K562 (cell line): ENCODE data around the gene SRGAP3. TPM values are rescaled to one million over a fixed set of nuclear protein-coding genes. Genes with fewer than 3 reads are reported as not detected.

ENCODE experiments used
- ATAC-seq: fragments of 200-7000 bp; cut with Tn5 transposase; 3 replicates; pipeline ENCODE4 v1.9.1; 2020; ENCODE audit warnings: moderate library complexity
- BruUV-seq: library from RNA; stranded (reverse); fragments of 400-500 nt; replicated peaks from 2 replicates; lab custom pipeline; 2021; lab: Mats Ljungman, UMichigan
- CTCF ChIA-PET: fragments of 300-600 bp; formaldehyde crosslinking; extraction: SDS; loops from one replicate; lab custom pipeline; 2021; ENCODE audit warnings: low intra/inter-chr PET ratio; lab: Yijun Ruan, JAX
- POLR2A ChIA-PET: fragments of 300-600, 350-650 bp; sonication (Branson Sonifier 250); formaldehyde crosslinking; extraction: SDS; loops from one replicate; lab custom pipeline; 2021; ENCODE audit warnings: antibody characterized with exemption, inconsistent platforms; lab: Yijun Ruan, JAX
- DNase-seq, 4 experiments: peaks; one replicate each; pipeline versions ENCODE4 v3.0.0 to v3.0.0-alpha.2; 2011 to 2018; ENCODE audit warnings: low spot score in 3 of 4, mixed read lengths in 3 of 4; ENCODE audit errors: extremely low read depth in 1 of 4
- FAIRE-seq: peaks from 2 replicates; lab custom pipeline; 2011; peaks lifted over from hg19 to GRCh38; lab: Jason Lieb, UNC
- H2AFZ ChIP-seq: 2 replicates; pipeline ENCODE4 v1.6.0; 2011; ENCODE audit warnings: low read depth, low read length, control low read depth, inconsistent platforms
- H3K27ac ChIP-seq: fragments of 200-600 bp; 3 replicates; pipeline ENCODE4 v1.8.0; 2011; ENCODE audit warnings: low read depth, mild to moderate bottlenecking, control low read depth, inconsistent platforms, low read length, moderate library complexity, mixed read lengths; ENCODE audit errors: extremely low read depth
- H3K27me3 ChIP-seq, 2 experiments: fragments of 300-600 bp in 1 of 2; 2 replicates in 1 of 2; 3 replicates in 1 of 2; pipeline versions ENCODE4 v1.6.0 to v1.8.0; 2011; ENCODE audit warnings: inconsistent platforms in 2 of 2, low read length in 2 of 2, mild to moderate bottlenecking in 1 of 2, mixed read lengths in 1 of 2, moderate library complexity in 1 of 2; ENCODE audit not compliant: control insufficient read depth in 2 of 2, insufficient read depth in 2 of 2
- H3K36me3 ChIP-seq: fragments of 300-600 bp; 3 replicates; pipeline ENCODE4 v1.8.0; 2011; ENCODE audit warnings: mild to moderate bottlenecking, low read length, inconsistent platforms; ENCODE audit not compliant: control insufficient read depth, insufficient read depth
- H3K4me1 ChIP-seq, 2 experiments: fragments of 200-600 bp in 1 of 2; replicated peaks in 1 of 2; 2 replicates in 1 of 2; 3 replicates in 1 of 2; pipeline versions ENCODE4 v1.5.1 to v1.8.0; 2011; ENCODE audit warnings: inconsistent platforms in 2 of 2, low read length in 2 of 2, mild to moderate bottlenecking in 1 of 2, mixed read lengths in 1 of 2, moderate library complexity in 1 of 2; ENCODE audit not compliant: control insufficient read depth in 2 of 2, insufficient read depth in 2 of 2
- H3K4me2 ChIP-seq: 2 replicates; pipeline ENCODE4 v1.6.1; 2011; ENCODE audit warnings: low read length, control low read depth, inconsistent platforms, mixed read lengths; ENCODE audit not compliant: insufficient read depth
- H3K4me3 ChIP-seq: fragments of 200-600 bp; sonication (generic), shearing (Covaris generic); 2 replicates; pipeline ENCODE4 v1.5.1; 2016; ENCODE audit warnings: control low read depth, inconsistent platforms
- H3K79me2 ChIP-seq: fragments of 200-600 bp; 3 replicates; pipeline ENCODE4 v1.8.0; 2011; ENCODE audit warnings: low read length, inconsistent platforms; ENCODE audit not compliant: control insufficient read depth, insufficient read depth
- H3K9ac ChIP-seq, 2 experiments: 2 replicates each; pipeline versions ENCODE4 v1.6.0 to v1.6.1; 2011; ENCODE audit warnings: low read depth in 2 of 2, low read length in 2 of 2, control low read depth in 1 of 2, inconsistent platforms in 1 of 2, mild to moderate bottlenecking in 1 of 2, mixed read lengths in 1 of 2; ENCODE audit not compliant: insufficient read depth in 1 of 2
- H3K9me1 ChIP-seq: one replicate; pipeline ENCODE4 v1.6.0; 2011; ENCODE audit warnings: inconsistent platforms, mild to moderate bottlenecking, low read length, moderate library complexity; ENCODE audit not compliant: control insufficient read depth, insufficient read depth
- H3K9me3 ChIP-seq: replicated peaks from 2 replicates; pipeline ENCODE4 v1.5.1; 2011; ENCODE audit warnings: low read depth, low read length, inconsistent platforms; ENCODE audit not compliant: control insufficient read depth, insufficient read depth
- H4K20me1 ChIP-seq: replicated peaks from 2 replicates; pipeline ENCODE4 v1.6.1; 2011; ENCODE audit warnings: low read length, inconsistent platforms, mixed read lengths; ENCODE audit not compliant: control insufficient read depth, insufficient read depth
- CBFA2T3 ChIP-seq: fragments of 450-650 bp; IDR thresholded peaks from 2 replicates; pipeline ENCODE4 v1.6.1; 2017
- U2AF1 ChIP-seq: fragments of 200-400 bp; formaldehyde crosslinking; optimal IDR thresholded peaks from 2 replicates; pipeline ENCODE3; 2017; ENCODE audit warnings: mild to moderate bottlenecking, low read depth, low read length, moderate library complexity
- ZNF263 ChIP-seq: sonication (generic); formaldehyde crosslinking; IDR thresholded peaks from 2 replicates; pipeline ENCODE4 v1.8.0; 2022; ENCODE audit warnings: mild to moderate bottlenecking, missing genetic modification reagents, borderline replicate concordance
- WGBS: fragments of 100-300 bp; shearing (Covaris generic); methylation state at CpG from one replicate; pipeline ENCODE4 v1.1.6; 2016; ENCODE audit warnings: low coverage, mixed read lengths; ENCODE audit not compliant: insufficient coverage; ENCODE audit errors: missing lambda C conversion rate; 5-methylcytosine and 5-hydroxymethylcytosine counted together
- in situ Hi-C: fragments of 300-500 bp; cut with MboI; formaldehyde crosslinking; loops from 4 replicates; pipeline ENCODE4 v1.15.0; 2018; ENCODE audit warnings: inconsistent platforms, mixed read lengths
- intact Hi-C: fragments of 100-400 bp; cut with micrococcal nuclease; formaldehyde crosslinking; loops from 2 replicates; pipeline ENCODE4 v1.14.2; 2022
- polyA plus RNA-seq, 8 experiments: library from polyadenylated mRNA; depleted of rRNA in 4 of 8; stranded (reverse) in 5 of 8; unstranded in 3 of 8; fragments of >200 nt; fragmentation: Nextera tagmentation in 2 of 8; fragmentation: Illumina TruSeq in 1 of 8; extraction: Ambion mirVana in 2 of 8; extraction: Trizol in 1 of 8; gene quantifications; 2 replicates each; pipeline versions ENCODE4 v1.2.1 to v1.2.3, GENCODE V29; 2011 to 2014; ENCODE audit warnings: inconsistent platforms in 1 of 8, missing spikeins in 1 of 8
- total RNA-seq, 7 experiments: library from RNA; depleted of rRNA in 6 of 7; stranded (reverse); fragments of >200 nt in 6 of 7; fragmentation: Illumina TruSeq in 2 of 7; extraction: Trizol in 2 of 7; gene quantifications; 2 replicates each; pipeline versions ENCODE4 v1.2.1 to v1.2.3, GENCODE V29; 2011 to 2021; ENCODE audit warnings: low replicate concordance in 1 of 7
- TF ChIP-seq, protein P1 (sequence below): fragments of 450-650 bp; IDR thresholded peaks from 2 replicates; pipeline ENCODE4 v1.6.1; 2016; ENCODE audit warnings: antibody characterized with exemption
- TF ChIP-seq, protein P2 (sequence below): fragments of 250-450 bp; sonication (Bioruptor Pico); IDR thresholded peaks from 2 replicates; pipeline ENCODE4 v1.8.0; 2022; ENCODE audit warnings: inconsistent platforms
- TF ChIP-seq, protein P3 (sequence below): fragments of 200-800 bp; sonication (Bioruptor generic); IDR thresholded peaks from 2 replicates; pipeline ENCODE4 v1.6.1; 2017; ENCODE audit warnings: missing genetic modification characterization, missing compliant biosample characterization

Gene SRGAP3
- total and polyA plus RNA-seq, 9 of the 15 experiments (the other 6 are each of a cell fraction or from before 2014, with no cell fraction given): 0.11 to 0.85 (median 0.35) TPM; not detected in 2

DNA sequence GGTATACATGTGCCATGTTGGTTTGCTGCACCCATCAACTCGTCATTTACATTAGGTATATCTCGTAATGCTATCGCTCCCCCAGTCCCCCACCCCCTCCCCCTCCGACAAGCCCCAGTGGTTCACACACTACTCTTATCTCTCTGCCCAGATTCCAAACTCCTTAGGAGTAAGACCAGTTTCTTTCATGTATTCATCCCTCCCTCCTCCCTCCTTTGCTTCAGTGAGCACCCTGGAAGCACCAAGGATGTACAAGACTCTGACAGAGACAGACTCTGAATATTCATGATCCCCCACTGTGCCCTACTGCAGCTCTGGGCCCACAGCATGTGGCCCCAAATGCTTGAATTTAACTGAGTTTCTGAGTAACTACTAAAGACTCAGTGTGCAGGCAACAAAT, 172.4 kb downstream of the SRGAP3 start:
- CTCF ChIA-PET: no interaction called here

More for the DNA sequence above, 172.4 kb downstream of the SRGAP3 start:
- no TSS peak for BruUV-seq
- no peak overlapping the region for H3K27ac ChIP-seq
- no peak overlapping the region for H2AFZ ChIP-seq
- H3K36me3 ChIP-seq: no peaks in the 10 kb centered on the region
- no peak overlapping the region for H3K4me2 ChIP-seq
- H3K9me1 ChIP-seq: no peaks in the 10 kb centered on the region
- no peaks in the 10 kb centered on the region; a peak in 1 of 5 replicates for H3K4me1 ChIP-seq
- no peaks in the 10 kb centered on the region; the same call in 1 of the 2 replicates for H4K20me1 ChIP-seq
- in situ Hi-C loops (no loop called here), intact Hi-C loops (no loop called here)
- FAIRE-seq (no peak), DNase-seq (peak in 2 of 4 experiments; percentile 29 to 31), ATAC-seq (peak; percentile 61)
- POLR2A ChIA-PET: no interaction called here
- H3K4me3 ChIP-seq: no peak overlapping the region
- no peaks in the 10 kb centered on the region for H3K9me3 ChIP-seq
- no peak overlapping the region for H3K9ac ChIP-seq
- peaks cover 2 to 34% of the 10 kb centered on the region in 2 experiments; a peak in 4 of 5 replicates for H3K27me3 ChIP-seq
- no peaks in the 10 kb centered on the region for H3K79me2 ChIP-seq
- 5% methylated on average over 4 of the region's 4 CpGs for WGBS
- TF ChIP-seq, protein P1, sequence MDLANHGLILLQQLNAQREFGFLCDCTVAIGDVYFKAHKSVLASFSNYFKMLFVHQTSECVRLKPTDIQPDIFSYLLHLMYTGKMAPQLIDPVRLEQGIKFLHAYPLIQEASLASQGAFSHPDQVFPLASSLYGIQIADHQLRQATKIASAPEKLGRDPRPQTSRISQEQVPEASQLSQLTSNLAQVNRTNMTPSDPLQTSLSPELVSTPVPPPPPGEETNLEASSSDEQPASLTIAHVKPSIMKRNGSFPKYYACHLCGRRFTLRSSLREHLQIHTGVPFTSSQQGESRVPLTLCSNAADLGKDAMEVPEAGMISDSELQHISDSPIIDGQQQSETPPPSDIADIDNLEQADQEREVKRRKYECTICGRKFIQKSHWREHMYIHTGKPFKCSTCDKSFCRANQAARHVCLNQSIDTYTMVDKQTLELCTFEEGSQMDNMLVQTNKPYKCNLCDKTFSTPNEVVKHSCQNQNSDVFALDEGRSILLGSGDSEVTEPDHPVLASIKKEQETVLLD: no peak
- TF ChIP-seq, protein P2, sequence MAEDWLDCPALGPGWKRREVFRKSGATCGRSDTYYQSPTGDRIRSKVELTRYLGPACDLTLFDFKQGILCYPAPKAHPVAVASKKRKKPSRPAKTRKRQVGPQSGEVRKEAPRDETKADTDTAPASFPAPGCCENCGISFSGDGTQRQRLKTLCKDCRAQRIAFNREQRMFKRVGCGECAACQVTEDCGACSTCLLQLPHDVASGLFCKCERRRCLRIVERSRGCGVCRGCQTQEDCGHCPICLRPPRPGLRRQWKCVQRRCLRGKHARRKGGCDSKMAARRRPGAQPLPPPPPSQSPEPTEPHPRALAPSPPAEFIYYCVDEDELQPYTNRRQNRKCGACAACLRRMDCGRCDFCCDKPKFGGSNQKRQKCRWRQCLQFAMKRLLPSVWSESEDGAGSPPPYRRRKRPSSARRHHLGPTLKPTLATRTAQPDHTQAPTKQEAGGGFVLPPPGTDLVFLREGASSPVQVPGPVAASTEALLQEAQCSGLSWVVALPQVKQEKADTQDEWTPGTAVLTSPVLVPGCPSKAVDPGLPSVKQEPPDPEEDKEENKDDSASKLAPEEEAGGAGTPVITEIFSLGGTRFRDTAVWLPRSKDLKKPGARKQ (CRISPR knock-in tag): no peak
- TF ChIP-seq, protein P3, sequence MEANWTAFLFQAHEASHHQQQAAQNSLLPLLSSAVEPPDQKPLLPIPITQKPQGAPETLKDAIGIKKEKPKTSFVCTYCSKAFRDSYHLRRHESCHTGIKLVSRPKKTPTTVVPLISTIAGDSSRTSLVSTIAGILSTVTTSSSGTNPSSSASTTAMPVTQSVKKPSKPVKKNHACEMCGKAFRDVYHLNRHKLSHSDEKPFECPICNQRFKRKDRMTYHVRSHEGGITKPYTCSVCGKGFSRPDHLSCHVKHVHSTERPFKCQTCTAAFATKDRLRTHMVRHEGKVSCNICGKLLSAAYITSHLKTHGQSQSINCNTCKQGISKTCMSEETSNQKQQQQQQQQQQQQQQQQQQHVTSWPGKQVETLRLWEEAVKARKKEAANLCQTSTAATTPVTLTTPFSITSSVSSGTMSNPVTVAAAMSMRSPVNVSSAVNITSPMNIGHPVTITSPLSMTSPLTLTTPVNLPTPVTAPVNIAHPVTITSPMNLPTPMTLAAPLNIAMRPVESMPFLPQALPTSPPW (CRISPR knock-in tag): peak; percentile 62
- peak; percentile 79 for TF ChIP-seq ZNF263 (CRISPR knock-in tag)
- TF ChIP-seq CBFA2T3: peak; percentile 20
- TF ChIP-seq U2AF1: no peak
